Islet precursor cell (in vitro differentiated cells): ENCODE data around the gene AP2A1.
A peak's percentile ranks its signal among the peaks of the same experiment; 100 is the strongest.
"Not testable (repeated sequence)": the region's sequence is repeated elsewhere in the genome, so short reads cannot be mapped to it uniquely, and the experiment has no call there.

Source experiments
- DNase-seq: peaks from one replicate; pipeline ENCODE4 v3.0.0-alpha.2; 2018

Gene AP2A1

GRCh38 chr19:49814010-49814409 is 47.2 kb downstream of the AP2A1 start:
- DNase-seq, result no peak

DNA sequence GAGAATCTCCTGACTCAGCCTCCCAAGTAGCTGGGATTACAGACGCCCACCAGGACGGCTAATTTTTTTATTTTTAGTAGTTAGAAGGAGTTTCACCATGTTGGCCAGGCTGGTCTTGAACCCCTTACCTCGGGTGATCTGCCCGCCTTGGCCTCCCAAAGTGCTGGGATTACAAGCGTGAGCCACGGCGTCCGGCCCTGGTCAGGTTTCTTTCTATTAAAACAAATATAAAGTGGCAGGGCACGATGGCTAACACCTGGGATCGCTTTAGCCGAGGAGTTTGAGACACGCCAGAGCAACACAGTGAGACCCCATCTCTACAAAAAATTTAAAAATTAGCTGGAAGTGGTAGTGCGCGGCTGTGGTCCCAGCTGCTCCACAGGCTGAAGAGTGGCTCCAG is 49.8 kb downstream of the AP2A1 start:
- no peak for DNase-seq

- peak; percentile 91 for DNase-seq
These were observed 51.3 kb downstream of the AP2A1 start, which contains the start of gene MED25 for GRCh38 chr19:49817964-49818648. TSS of gene MED25 (plus strand) at chr19:49818289. CDS start at chr19:49818342, 53 bp downstream.

DNA sequence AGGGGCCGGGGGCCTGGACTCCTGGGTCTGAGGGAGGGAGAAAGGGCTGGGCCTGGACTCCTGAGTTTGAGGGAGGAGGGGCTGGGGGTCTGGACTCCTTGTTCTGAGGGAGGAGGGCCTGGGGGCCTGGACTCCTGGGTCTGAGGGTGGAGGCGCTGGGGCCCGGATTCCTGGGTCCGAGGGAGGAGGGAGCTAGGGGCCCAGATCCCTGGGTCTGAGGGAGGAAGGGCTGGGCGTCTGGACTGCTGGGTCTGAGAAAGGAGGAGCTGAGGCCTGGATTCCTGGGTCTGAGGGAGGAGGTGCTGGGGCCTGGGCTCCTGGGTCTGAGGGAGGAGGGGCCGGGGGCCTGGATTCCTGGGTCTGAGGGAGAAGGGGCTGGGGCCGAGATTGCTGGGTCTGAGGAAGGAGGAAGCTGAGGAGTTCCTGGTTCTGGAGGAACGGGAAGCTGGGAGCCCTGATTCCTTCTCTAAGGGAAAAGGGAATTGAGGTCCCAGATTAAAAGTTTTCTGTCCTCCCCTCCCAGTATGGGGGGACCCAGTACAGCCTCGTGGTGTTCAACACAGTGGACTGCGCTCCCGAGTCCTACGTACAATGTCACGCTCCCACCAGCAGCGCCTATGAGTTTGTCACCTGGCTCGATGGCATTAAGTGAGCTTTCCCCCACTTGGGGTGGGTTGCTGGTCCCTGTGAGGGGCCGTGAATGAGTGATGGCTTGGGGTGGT is 52.0 kb downstream of the AP2A1 start:
- DNase-seq, result no peak

DNA sequence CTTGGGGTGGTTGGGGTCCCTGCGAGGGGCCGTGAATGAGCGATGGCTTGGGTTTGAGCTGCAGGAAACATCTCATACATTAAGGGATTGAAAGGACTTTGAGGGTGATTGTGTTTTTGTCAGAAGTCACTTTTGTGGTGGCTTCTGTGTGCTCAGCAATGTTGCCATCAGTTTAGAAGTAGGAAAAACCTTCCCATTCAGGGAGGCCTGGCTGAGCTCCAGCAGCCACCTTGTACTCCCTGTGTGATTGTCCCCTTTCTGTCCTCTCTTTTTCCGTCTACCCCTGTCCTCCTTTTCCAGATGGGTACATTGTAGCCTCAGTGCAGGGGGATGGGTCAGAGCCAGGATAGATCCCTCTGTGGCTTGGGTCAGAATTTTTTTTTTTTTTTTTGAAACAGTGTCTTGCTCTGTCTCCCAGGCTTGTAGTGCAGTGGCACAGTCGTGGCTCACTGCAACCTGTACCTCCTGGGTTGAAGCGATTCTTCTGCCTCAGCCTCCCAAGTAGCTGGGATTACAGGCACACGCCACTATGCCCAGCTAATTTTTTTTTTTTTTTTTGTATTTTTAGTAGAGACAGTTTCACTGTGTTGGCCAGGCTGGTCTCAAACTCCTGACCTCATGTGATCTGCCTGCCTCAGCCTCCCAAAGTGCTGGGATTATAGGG is 52.8 kb downstream of the AP2A1 start:
- DNase-seq, result not testable (repeated sequence)

- DNase-seq, result no peak
These were observed 53.3 kb downstream of the AP2A1 start for GRCh38 chr19:49820125-49820524.

DNA sequence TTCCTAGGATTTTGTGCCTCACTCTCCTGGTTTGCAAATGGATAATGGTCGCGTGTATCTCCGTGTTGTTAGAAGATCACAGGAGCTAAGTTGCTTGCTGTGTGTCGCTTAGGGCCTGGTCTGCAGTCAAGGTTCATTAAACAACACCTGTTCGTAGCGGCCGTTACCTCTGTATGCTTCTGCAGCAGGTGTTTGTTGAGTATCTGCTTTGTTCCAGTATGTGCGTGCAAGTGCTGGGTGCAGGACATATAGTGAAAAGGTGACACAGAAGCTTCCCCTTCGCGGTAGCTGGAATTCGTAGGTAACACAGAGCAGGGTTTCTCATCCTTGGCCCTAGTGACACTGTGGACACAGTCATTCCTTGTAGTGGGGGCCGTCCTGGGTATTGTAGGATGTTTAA is 56.7 kb downstream of the AP2A1 start:
- DNase-seq, result no peak

GRCh38 chr19:49824662-49825061 is 57.9 kb downstream of the AP2A1 start:
- DNase-seq, result no peak

GRCh38 chr19:49827034-49827433 is 60.2 kb downstream of the AP2A1 start:
- no peak for DNase-seq

DNA sequence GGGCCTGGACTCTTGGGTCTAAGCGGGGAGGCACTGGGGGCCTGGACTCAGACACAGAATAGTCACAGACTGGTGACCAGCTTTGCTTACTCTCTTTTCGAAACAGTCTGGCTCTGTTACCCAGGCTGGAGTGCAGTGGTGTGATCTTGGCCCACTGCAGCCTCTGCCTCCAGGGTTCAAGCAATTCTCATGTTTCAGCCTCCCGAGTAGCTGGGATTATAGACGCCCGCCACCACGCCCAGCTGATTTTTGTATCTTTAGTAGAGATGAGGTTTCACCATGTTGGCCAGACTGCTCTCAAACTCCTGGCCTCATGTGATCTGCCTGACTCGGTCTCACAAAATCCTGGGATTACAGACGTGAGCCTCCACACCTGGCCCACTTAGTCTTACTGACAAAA is 62.4 kb downstream of the AP2A1 start:
- DNase-seq, result no peak

GRCh38 chr19:49829721-49830120 is 62.9 kb downstream of the AP2A1 start:
- no peak for DNase-seq

GRCh38 chr19:49830766-49831165 is 64.0 kb downstream of the AP2A1 start:
- DNase-seq, result no peak

DNA sequence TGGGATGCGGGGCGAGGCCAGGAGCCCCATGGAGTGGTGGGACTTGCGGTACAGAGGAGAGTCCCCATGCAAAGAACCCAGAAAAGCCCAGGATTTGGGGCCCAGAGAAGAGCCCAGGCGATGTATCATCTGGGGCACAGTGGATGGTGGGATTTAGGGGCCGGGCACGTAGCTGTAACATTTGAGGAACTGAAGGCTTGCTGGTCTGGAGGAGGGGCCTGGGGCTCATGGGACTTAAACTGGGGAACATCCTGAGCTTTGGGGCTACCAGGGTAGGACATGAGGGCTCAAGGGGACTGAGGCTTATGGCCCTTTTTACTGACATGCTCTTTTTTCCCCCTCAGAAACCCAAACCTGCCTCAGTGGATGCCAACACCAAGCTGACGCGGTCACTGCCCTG is 64.8 kb downstream of the AP2A1 start:
- no peak for DNase-seq

GRCh38 chr19:49832556-49832955 is 65.8 kb downstream of the AP2A1 start:
- no peak for DNase-seq

GRCh38 chr19:49833599-49833998 is 66.8 kb downstream of the AP2A1 start:
- DNase-seq, result no peak

DNA sequence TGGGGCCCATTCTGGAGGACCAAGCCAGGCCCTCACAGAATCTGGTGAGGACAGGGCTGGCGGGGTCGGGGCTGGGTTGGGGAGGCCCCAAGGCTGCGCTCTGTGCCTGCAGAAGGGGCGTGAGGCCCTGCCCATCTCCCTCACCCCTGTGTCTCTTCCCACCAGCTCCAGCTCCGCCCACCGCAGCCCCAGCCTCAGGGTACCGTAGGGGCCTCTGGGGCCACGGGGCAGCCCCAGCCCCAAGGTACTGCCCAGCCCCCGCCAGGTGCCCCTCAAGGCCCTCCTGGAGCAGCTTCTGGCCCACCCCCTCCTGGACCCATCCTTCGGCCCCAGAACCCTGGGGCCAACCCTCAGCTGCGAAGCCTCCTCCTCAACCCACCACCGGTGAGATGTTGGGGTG is 68.8 kb downstream of the AP2A1 start:
- DNase-seq, result no peak

- DNase-seq, result no peak
These were observed 69.6 kb downstream of the AP2A1 start for GRCh38 chr19:49836176-49837008.

- DNase-seq, result no peak
These were observed 70.2 kb downstream of the AP2A1 start for GRCh38 chr19:49837009-49837310.

- no peak for DNase-seq
These were observed 70.6 kb downstream of the AP2A1 start for GRCh38 chr19:49837425-49837824.

GRCh38 chr19:49838885-49839588 is 72.2 kb downstream of the AP2A1 start:
- DNase-seq, result no peak

DNA sequence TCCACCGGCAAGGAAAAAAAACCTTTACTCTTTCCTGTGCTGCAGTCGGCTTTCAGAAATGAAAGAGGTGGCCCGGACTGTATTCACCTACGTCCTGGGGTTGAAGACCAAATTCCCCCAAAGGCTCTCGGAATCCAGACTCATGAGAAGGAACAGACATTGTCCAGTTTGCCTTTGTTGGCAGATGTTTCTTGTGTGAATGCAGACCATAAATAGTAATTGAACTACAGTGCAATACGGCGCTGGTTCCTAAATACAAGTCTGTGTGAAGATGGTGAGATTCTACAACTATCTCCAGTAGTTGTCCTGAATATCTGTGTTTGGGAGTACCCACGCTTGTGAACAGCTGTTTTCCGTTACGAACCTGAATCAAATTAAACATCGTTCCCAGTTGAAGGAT is 72.9 kb downstream of the AP2A1 start:
- no peak for DNase-seq

DNA sequence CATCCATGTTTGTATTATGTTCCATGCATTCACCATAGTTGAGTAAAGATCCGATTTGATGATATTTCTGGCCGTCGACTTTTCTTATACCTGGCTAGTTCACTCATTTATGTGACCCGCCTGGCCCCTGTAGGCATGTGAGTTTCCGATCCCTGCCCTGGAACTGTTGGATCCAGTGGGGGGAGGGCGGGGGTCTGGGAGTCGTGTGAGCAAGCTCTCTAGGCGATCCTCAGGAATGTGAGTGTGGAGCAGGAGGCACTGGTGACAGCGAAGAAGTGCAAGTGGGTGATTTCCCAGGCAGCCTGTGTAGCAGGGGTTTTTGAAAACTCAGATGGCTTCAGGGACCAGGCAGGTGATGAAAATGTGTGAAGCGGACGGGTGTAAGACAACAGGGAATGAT is 73.5 kb downstream of the AP2A1 start:
- DNase-seq, result no peak
